Measurements from ENCODE around the gene BTNL8.
A peak's percentile ranks its signal among the peaks of the same experiment; 100 is the strongest.

- TF ChIP-seq POLR2A (IDR thresholded peaks at IDR 0.05) = no peak
- TF ChIP-seq CTCF (IDR thresholded peaks at IDR 0.05) = peak in 1 of 6 experiments; percentile 14
- no peak for TF ChIP-seq POLR2AphosphoS5 (IDR thresholded peaks at IDR 0.05)
- TF ChIP-seq EP300 (IDR thresholded peaks at IDR 0.05) = no peak
Observed at GRCh38 chr5:180860273-180860886, 38.6 kb upstream of the BTNL8 start.

All from upper lobe of left lung (tissue), 4 donors.